GM18873 (cell line): Measurements from ENCODE around the gene MAGED1.
"Not testable (repeated sequence)": the region's sequence is repeated elsewhere in the genome, so short reads cannot be mapped to it uniquely, and the experiment has no call there.

Experiments
- ATAC-seq: cut with Tn5 transposase; IDR thresholded peaks from one replicate; pipeline ENCODE4 v1.9.1; 2021; ENCODE audit warnings: mild to moderate bottlenecking, moderate library complexity, moderate number of reproducible peaks; ENCODE audit not compliant: unreplicated experiment, low FRiP score

The MAGED1 gene

DNA sequence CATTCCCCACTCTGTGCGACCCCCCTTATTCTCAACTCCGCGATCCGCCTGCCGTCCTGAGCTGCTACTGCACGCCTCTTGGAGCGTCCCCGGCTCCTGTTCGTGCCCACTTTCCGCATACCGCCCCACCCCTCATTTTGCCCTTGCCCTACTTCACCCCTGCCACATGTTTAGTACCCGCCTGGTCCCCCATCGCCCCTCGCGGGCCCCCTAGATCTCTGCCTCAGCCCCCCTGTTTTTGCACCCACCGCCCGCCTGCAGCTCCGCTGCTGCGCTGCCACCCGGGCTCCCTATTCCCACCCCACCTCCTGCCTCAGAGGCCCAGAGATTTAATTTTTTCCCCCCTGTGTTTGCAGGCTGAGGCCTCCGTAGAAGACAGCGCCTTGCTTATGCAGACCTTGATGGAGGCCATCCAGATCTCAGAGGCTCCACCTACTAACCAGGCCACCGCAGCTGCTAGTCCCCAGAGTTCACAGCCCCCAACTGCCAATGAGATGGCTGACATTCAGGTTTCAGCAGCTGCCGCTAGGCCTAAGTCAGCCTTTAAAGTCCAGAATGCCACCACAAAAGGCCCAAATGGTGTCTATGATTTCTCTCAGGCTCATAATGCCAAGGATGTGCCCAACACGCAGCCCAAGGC, 1.4 kb downstream of the MAGED1 start:
- ATAC-seq, result peak; percentile 60

DNA sequence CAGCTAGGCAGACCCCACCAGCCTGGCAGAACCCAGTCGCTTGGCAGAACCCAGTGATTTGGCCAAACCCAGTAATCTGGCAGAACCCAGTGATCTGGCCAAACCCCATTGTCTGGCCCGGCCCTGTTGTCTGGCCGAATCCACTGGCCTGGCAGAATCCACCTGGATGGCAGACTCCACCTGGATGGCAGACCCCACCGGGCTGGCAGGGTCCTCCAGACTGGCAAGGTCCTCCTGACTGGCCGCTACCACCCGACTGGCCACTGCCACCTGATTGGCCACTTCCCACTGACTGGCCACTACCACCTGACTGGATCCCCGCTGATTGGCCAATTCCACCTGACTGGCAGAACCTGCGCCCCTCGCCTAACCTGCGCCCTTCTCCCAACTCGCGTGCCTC, 3.2 kb downstream of the MAGED1 start:
- no peak for ATAC-seq

DNA sequence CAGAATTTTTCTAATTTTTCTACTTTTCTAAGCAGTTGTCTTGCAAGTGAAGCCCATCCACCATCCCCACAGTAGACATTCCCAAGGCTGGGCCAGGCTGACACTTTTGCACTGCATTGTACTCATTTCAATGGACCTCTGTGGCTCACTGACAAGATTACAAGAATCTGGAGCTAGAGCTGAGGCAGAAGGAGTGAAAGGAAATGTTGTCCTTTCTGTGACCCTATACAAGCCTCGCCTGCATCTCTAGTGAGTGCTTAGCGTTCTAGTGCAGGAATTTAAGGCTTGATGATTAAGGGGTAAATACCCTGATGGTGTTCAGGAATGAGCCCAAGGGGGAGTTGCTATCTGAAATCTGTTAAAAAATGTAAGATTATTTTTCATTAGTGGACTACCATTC, 6.3 kb downstream of the MAGED1 start:
- ATAC-seq, result no peak

DNA sequence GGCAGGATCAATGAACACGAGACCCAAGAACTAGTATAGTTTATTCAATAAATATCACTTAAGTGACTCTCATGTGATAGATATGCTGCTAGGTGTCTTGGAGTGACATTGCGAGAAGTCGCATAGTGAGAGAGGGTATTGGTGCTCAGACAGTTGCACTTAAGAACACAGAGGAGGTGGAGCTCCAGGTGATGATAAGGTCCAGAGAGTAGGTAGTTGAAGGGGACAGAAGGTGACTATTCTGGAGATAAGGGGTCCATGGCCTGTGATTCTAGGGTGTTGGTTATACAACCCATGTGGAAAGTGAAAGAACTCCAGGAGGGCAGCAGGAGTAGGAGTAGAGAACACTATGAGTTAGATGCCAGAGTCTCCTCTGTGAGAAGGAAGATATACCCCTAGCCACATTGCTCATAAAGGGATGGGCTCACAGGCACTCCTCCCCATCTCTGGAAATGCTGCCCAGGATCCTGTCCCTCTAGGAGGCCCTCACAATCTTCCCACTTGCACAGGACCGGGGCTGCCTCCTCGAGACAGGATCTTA, 9.2 kb downstream of the MAGED1 start:
- no peak for ATAC-seq

DNA sequence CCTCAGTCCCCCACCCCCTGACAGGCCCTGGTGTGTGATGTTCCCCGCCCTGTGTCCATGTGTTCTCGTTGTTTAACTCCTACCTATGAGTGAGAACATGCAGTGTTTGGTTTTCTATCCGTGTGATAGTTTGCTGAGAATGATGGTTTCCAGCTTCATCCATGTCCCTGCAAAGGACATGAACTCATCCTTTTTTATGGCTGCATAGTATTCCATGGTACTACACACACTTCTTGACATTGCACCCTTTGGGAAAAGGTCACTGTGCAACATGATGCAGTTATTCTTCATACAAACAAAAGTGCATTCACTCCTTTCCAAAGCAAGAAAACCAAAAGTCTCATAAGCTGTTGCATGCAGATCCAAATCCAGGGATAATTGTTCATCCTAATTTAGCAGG, 11.7 kb downstream of the MAGED1 start:
- not testable (repeated sequence) for ATAC-seq

GRCh38 chrX:51905711-51906110, 12.3 kb downstream of the MAGED1 start:
- ATAC-seq, result no peak

GRCh38 chrX:51917604-51918003, 24.2 kb downstream of the MAGED1 start:
- ATAC-seq, result no peak

GRCh38 chrX:51922561-51922960, 29.1 kb downstream of the MAGED1 start:
- no peak for ATAC-seq

DNA sequence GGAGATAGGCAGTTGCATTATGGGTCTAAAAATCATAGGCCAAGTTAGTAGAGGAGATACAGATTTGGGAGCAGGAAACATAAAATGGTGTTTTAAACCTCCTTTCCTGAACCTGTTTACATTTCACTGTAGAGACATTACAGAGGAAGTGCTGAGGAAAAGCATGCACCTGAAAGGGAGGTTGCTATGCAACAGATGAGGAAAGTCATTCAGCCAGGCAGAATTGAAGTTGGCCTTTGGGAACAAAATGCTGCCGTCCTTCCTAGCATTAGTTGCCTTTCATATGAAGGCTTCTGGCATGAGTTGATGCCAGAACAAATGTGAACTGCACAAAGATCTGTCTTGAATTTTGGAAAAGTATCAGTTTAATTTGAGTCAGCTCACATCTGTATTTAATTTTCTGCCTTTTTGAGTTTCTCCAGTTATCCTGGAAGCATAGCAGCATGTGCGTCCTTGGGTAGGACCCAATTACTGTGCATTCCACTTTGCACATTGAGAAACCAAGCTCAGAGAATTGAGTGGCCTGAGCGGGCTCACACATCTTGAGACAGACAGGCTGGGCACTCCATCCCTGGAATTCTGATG, 38.2 kb downstream of the MAGED1 start:
- no peak for ATAC-seq
